Activated T-helper 1 cell treated with anti-CD3 and anti-CD28 coated beads, Interleukin-2, amount 50 U/mL, for 16 hours (primary cell): ENCODE data around the gene ZCWPW1.
"Not testable (repeated sequence)": the region's sequence is repeated elsewhere in the genome, so short reads cannot be mapped to it uniquely, and the experiment has no call there.

Experiments
- DNase-seq, 2 donors: peaks; one replicate each; pipeline ENCODE4 v3.0.0-alpha.2; 2020; ENCODE audit warnings: low read depth in 1 of 2, low spot score in 1 of 2

Gene ZCWPW1

DNA sequence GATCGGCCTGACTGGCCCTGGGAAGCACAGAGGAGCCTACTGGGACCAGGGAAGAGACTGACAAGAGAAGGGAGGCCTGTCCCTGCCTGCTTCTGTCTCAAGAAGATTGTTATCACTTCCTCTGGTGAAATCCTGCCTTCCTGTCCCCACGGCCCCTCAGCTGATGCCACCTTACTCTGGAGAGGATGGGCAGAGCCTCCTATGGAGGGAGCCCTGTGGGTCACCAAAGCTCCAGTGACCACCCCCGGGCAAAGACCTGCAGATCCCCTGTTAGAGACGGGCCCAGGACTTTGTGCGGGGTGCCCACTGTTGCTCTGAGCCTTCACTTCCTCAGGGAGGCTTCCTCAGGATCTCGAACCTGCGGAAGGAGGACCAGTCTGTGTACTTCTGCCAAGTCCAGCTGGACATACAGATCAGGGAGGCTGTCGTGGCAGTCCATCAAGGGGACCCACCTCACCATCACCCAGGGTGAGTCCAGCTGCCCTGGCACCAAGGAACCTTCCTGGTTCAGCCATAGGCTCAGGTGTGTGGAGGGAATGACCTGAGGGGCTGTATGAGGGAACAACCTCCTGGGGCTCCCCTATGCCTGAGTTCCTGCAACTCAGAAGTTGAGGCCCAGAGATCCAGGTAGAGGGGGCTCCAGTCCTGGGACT lies 72.0 kb downstream of the ZCWPW1 start:
- DNase-seq: no peak

- no peak for DNase-seq
Measured at GRCh38 chr7:100353685-100354330, 74.7 kb downstream of the ZCWPW1 start.

GRCh38 chr7:100352984-100353684 lies 75.4 kb downstream of the ZCWPW1 start:
- no peak for DNase-seq

- DNase-seq: not testable (repeated sequence)
Measured at GRCh38 chr7:100352230-100352781, 76.2 kb downstream of the ZCWPW1 start.

DNA sequence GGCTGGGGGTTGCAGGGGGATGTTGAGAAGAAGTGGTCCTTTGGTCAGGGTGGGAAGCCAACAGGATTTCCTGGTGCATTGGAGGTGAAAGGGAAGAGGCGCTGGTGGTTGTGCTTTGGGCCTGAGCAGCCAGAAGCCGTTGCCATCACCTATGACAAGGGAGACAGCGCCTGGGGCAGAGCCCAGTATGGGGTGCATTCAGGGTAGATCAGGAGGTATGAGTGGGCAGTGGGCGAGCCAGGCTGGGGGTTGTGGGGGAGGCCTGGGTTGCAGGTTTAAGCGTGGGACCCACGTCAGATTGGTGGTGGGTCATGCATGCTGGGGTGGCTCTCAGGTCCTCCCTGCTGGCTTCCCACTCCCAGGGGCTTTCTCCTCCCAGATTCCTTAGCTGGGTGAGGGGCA lies 76.8 kb downstream of the ZCWPW1 start:
- no peak for DNase-seq
